Measurements from ENCODE around the gene LRRC10B.

LRRC10B gene

DNA sequence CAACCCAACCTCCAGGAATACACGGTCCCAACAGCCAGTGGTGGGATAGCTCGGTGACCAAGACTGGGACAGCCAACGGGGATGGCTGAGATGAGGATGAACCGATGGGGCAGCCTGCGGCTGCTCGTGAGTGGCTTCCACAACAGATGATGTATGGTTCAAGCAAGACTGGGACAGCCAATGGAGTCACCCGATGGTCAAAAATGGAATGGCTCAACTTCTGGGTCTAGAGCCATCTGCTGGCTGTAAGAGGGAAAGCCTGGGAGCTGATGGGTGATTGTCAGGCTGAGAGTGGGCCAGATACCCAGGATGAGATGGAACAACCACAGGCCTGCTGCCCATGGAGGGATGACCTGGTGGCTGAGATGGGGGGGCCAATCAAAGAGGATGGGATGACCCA, 36.8 kb downstream of the LRRC10B start:
- no peak for DNase-seq (ENCODE audit: low read depth, low spot score)

DNA sequence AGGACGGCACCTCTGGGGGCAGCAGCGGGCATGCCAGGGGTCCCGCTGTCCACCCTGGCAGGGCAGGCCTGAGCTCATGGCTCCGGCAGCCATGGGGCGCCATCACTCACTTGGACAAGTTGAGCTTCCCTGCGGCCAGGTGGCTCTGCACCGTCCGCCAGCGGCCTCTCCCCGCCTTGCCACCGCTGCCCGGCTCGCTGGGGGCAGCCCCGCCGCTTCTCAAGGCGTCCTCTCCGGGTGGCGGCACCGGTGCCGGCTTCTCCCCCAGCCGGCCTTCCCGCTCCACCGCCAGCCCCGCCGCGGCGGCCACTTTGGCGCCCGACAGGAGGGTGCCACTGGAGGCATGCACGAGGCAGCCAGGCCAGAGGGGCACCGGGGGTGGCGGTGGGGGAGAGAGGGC, 37.4 kb downstream of the LRRC10B start:
- no peak for DNase-seq (ENCODE audit: low read depth, low spot score)

- DNase-seq (ENCODE audit: low read depth, low spot score), result no peak
Observed at GRCh38 chr11:61546663-61547062, 38.1 kb downstream of the LRRC10B start.

GRCh38 chr11:61547246-61547645, 38.7 kb downstream of the LRRC10B start:
- DNase-seq (ENCODE audit: low read depth, low spot score), result no peak

GRCh38 chr11:61549177-61549576, 40.6 kb downstream of the LRRC10B start:
- DNase-seq (ENCODE audit: low read depth, low spot score), result no peak

DNA sequence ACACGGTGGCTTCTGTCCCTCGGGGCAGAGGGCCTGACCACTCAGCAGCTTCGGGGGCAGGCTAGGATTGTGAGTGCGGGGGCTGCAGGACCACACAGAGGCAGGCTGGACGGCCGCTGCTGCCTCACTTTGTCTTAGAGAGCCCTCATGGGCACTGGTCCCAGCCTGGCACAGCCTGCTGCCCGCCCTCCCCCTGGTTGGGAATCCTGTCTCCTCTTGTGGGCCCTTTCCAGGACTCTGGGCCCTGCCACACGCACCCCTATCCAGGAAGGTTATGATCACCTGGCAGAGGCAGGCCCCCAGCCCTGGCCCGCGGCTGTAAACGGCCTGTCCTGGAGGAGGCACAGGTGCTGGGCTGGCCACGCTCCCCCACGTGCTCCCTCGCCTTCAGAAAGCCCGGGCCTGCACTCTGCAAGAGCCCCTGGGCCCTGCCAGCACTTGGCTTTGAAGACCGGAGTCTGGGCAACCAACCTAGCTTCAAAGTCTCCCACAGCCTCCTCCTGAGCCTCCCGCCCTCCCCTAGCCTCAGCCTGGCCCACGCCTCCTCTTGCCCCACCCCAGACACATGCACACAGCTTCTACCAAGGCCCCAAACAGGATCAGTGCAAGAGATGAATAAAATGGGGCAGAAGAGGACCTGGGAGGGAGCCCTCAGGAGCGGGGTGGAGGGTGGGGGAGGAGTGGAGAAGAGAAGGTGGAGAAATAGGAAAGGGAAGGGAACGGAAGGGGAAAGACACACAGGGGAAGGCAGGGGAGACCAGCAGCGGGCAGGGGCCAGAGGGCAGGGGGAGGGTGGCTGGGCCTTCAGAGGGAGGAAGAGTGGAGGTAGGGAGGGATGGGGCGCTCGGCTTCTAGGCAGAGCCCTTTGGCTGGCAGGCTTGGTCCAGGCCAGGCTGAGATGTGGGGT, 41.4 kb downstream of the LRRC10B start:
- no peak for DNase-seq (ENCODE audit: low read depth, low spot score)

GRCh38 chr11:61550665-61551227, 42.2 kb downstream of the LRRC10B start:
- DNase-seq (ENCODE audit: low read depth, low spot score), result no peak

- no peak for DNase-seq (ENCODE audit: low read depth, low spot score)
Observed at GRCh38 chr11:61551634-61552033, 43.1 kb downstream of the LRRC10B start.

GRCh38 chr11:61552108-61552635, 43.6 kb downstream of the LRRC10B start:
- DNase-seq (ENCODE audit: low read depth, low spot score), result no peak

GRCh38 chr11:61553373-61554171, 45.0 kb downstream of the LRRC10B start:
- DNase-seq (ENCODE audit: low read depth, low spot score), result no peak

- no peak for DNase-seq (ENCODE audit: low read depth, low spot score)
Observed at GRCh38 chr11:61554172-61554988, 45.8 kb downstream of the LRRC10B start.

GRCh38 chr11:61555051-61555969, 46.8 kb downstream of the LRRC10B start:
- DNase-seq (ENCODE audit: low read depth, low spot score), result no peak

DNA sequence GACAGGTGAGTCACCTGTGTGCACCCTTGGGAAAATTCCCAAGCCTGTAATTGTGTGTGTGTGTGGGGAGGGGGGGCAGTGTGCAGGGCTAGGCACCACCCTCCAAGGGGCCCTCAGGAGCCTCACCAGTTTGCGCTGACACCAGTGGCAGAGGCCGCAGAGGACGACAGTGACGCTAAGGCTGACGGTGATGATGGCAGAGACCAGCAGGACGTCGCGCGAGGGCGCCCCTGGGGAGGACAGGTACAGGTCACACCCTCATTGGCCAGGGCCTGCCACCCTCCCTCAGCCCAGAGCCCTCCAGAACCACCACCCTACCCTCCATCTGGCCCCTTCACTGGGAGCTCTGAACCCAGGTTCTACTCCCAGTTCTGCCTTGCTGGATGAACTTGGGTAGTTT, 47.4 kb downstream of the LRRC10B start:
- DNase-seq (ENCODE audit: low read depth, low spot score), result no peak

- DNase-seq (ENCODE audit: low read depth, low spot score), result no peak
Observed at GRCh38 chr11:61556621-61557020, 48.1 kb downstream of the LRRC10B start.
